Esophagus muscularis mucosa (tissue), 3 donors: ENCODE results near the gene TFRC.

Source experiments
- EP300 ChIP-seq: sonication (generic); formaldehyde crosslinking; IDR thresholded peaks from one replicate; pipeline ENCODE4 v1.6.1; 2017; ENCODE audit warnings: antibody characterized with exemption
- POLR2AphosphoS5 ChIP-seq, 2 donors: sonication (generic); formaldehyde crosslinking; IDR thresholded peaks; one replicate each; pipeline ENCODE4 v1.6.1; 2017; ENCODE audit warnings: antibody characterized with exemption in 2 of 2

GRCh38 chr3:196081834-196082618 lies at the start of gene TFRC:
- TF ChIP-seq EP300 (peak; percentile 30), POLR2AphosphoS5 (IDR thresholded peaks at IDR 0.05) (peak; percentile 97 to 98)
